Activated naive CD8-positive, alpha-beta T cell treated with anti-CD3 and anti-CD28 coated beads for 36 hours (primary cell): Measurements from ENCODE around the gene ADAMTS9. TPM values are rescaled to one million over a fixed set of nuclear protein-coding genes. Genes with fewer than 3 reads are reported as not detected.

Experiments
- DNase-seq: peaks from one replicate; pipeline ENCODE4 v3.0.0; 2021
- H3K27ac Mint-ChIP-seq: one replicate; pipeline ENCODE4 v1.8.0; 2022; ENCODE audit warnings: mild to moderate bottlenecking, moderate library complexity, mixed read lengths
- H3K27me3 Mint-ChIP-seq: one replicate; pipeline ENCODE4 v1.8.0; 2022; ENCODE audit warnings: mild to moderate bottlenecking, mixed read lengths
- H3K36me3 Mint-ChIP-seq: one replicate; pipeline ENCODE4 v1.8.0; 2021; ENCODE audit warnings: mild to moderate bottlenecking, mixed read lengths
- H3K4me1 Mint-ChIP-seq: one replicate; pipeline ENCODE4 v1.8.0; 2021; ENCODE audit warnings: mixed read lengths
- H3K4me3 Mint-ChIP-seq: one replicate; pipeline ENCODE4 v1.8.0; 2022; ENCODE audit warnings: mild to moderate bottlenecking, moderate library complexity, mixed read lengths
- H3K9me3 Mint-ChIP-seq: one replicate; pipeline ENCODE4 v1.8.0; 2022; ENCODE audit warnings: mixed read lengths
- total RNA-seq, 2 experiments: library from RNA; stranded (reverse); gene quantifications; one replicate each; pipeline ENCODE4 v1.2.3, GENCODE V29; 2021

The ADAMTS9 gene
- total RNA-seq, 2 experiments from 2014 or later, result not detected

- Mint-ChIP-seq H3K27me3 (no peaks in the 10 kb centered on the region), H3K27ac (no peak overlapping the region), H3K4me1 (no peaks in the 10 kb centered on the region), H3K4me3 (no peak overlapping the region), H3K9me3 (no peaks in the 10 kb centered on the region), H3K36me3 (no peaks in the 10 kb centered on the region)
- no peak for DNase-seq
Observed at GRCh38 chr3:64625381-64625780, 62.4 kb downstream of the ADAMTS9 start.

- Mint-ChIP-seq H3K4me1 (no peaks in the 10 kb centered on the region), H3K36me3 (no peaks in the 10 kb centered on the region), H3K27ac (no peak overlapping the region), H3K9me3 (no peaks in the 10 kb centered on the region), H3K27me3 (no peaks in the 10 kb centered on the region), H3K4me3 (no peak overlapping the region)
- DNase-seq, result no peak
Observed at GRCh38 chr3:64623125-64623524, 64.7 kb downstream of the ADAMTS9 start.

DNA sequence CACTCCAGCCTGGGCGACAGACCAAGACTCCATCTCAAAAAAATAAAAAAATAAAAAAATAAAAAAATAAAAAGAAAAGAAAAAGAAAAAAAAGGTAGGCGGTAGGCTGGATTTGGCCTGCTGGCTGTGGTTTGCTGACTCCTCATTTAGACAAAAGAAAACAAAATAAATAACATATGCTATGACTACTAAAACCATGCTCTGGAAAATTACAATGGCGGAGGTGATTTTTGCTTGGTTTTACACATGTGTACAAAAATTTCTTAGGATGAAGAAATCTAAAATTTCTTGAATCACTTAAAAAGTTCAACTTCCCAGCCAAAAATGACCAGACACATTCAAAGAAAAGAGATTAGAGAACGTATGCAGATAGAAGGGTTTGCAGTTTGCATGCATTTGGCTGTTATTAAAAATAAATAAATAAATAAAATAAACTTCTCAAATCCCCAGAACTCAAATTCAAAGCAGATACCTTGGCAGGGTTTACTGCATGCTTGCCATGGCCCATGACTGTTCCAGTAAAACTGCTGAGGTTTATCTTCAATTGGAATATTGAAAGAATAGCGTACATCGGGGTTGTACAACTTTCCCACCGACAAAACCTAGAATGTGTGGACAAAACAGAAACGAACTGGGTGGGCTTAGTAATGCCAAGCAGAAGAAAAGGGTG is 65.9 kb downstream of the ADAMTS9 start:
- no peaks in the 10 kb centered on the region for H3K36me3 Mint-ChIP-seq
- H3K9me3 Mint-ChIP-seq, result no peaks in the 10 kb centered on the region
- H3K4me1 Mint-ChIP-seq, result no peaks in the 10 kb centered on the region
- H3K27ac Mint-ChIP-seq, result no peak overlapping the region
- H3K27me3 Mint-ChIP-seq, result no peaks in the 10 kb centered on the region
- DNase-seq, result no peak
- H3K4me3 Mint-ChIP-seq, result no peak overlapping the region

- Mint-ChIP-seq H3K4me3 (no peak overlapping the region), H3K27me3 (no peaks in the 10 kb centered on the region), H3K27ac (no peak overlapping the region), H3K9me3 (no peaks in the 10 kb centered on the region), H3K4me1 (no peaks in the 10 kb centered on the region), H3K36me3 (no peaks in the 10 kb centered on the region)
- DNase-seq, result no peak
Observed at GRCh38 chr3:64621275-64621674, 66.5 kb downstream of the ADAMTS9 start.

GRCh38 chr3:64620020-64620419 is 67.8 kb downstream of the ADAMTS9 start:
- no peak for DNase-seq
- H3K27ac Mint-ChIP-seq, result no peak overlapping the region
- H3K9me3 Mint-ChIP-seq, result no peaks in the 10 kb centered on the region
- no peaks in the 10 kb centered on the region for H3K36me3 Mint-ChIP-seq
- H3K27me3 Mint-ChIP-seq, result no peaks in the 10 kb centered on the region
- no peak overlapping the region for H3K4me3 Mint-ChIP-seq
- H3K4me1 Mint-ChIP-seq, result no peaks in the 10 kb centered on the region

DNA sequence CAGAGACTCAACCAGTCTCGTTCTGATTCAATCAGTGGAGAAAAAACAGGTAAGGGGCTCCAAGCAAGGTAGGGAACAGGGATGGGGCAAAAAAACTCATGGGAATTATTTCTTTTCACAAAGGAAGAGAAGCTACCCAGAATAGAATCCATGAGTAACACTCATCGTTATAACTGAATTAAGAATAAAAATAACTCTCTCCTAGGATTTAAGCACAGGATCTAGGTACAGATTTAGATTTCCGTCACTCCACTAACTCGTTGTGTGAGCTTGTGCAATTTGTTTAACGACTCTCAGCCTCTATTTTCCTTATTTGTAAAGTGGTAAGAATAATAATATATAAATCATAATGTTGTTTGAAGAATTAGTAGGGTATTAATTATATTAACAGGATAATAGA is 68.6 kb downstream of the ADAMTS9 start:
- Mint-ChIP-seq H3K9me3 (no peaks in the 10 kb centered on the region), H3K4me3 (no peak overlapping the region), H3K4me1 (no peaks in the 10 kb centered on the region), H3K27ac (no peak overlapping the region), H3K36me3 (no peaks in the 10 kb centered on the region), H3K27me3 (no peaks in the 10 kb centered on the region)
- DNase-seq, result no peak

DNA sequence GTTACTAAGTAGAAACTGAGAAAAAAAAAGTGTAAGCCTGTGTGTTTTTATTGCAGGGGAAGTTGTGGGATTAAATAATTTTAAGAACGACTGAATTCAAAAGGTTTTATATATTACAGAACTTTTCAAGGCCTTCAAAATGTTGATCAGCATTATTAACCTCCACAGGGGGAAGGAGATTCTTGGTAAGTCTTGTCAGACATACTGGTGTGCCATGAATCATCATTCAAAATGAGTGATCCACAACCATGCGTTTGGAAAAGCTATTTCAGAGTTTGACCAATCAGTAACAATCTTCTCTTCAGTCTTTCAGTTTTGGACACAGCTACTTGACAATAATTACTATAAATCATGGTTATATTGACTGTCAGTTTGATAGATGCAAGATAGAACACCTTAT is 70.2 kb downstream of the ADAMTS9 start:
- Mint-ChIP-seq H3K36me3 (no peaks in the 10 kb centered on the region), H3K27ac (no peak overlapping the region), H3K27me3 (no peaks in the 10 kb centered on the region), H3K4me1 (no peaks in the 10 kb centered on the region), H3K9me3 (no peaks in the 10 kb centered on the region), H3K4me3 (no peak overlapping the region)
- no peak for DNase-seq

DNA sequence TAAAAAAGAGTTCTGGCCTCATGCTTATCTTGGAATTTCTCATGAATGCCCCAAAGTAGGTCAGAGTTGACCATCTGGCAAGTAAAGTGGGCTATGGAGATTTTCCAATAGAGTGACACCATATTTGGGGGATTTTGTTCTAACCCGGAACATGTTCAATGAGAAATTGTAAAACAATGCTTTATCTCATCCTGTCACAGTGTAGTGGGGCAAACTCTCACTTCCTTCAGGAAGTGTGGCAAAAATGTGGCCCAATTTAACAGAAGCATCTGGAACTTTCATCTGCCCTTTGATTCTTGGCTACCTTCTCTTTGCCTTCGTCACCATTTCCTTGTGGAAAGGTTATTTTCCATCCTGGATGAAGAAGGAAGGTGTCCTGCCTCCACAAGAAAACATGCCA is 70.8 kb downstream of the ADAMTS9 start:
- Mint-ChIP-seq H3K4me3 (no peak overlapping the region), H3K27ac (no peak overlapping the region), H3K27me3 (no peaks in the 10 kb centered on the region), H3K36me3 (no peaks in the 10 kb centered on the region), H3K9me3 (no peaks in the 10 kb centered on the region), H3K4me1 (no peaks in the 10 kb centered on the region)
- no peak for DNase-seq

DNA sequence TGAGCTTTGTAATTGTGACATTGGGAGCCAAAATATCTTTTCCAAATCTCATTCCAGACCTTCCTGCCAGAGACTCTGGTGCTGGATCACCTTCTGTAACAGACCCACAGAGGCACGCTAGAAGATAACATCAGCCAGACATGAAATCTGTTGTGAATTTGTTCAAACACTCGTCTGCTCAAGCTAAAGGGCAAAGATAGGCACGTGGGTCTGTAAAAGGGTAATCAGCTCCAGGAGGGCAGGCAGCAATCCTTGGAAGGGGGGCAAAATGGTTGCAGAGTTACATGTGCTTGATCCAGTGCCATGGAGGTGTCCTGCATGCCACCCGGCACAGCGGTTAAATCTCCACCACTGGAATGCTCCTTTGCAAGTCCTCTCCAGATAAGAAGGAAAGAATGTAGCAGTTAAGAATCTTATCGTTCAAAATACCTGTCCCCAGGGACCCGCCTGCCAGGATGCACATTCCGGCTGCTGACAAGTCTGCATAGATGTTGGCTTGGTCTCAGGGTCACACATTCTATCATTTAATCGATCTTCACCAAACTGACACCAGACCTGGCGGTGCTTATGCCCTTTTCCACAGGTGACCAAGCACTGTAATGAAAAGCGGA is 74.8 kb downstream of the ADAMTS9 start:
- H3K27me3 Mint-ChIP-seq, result no peaks in the 10 kb centered on the region
- no peaks in the 10 kb centered on the region for H3K9me3 Mint-ChIP-seq
- no peak overlapping the region for H3K4me3 Mint-ChIP-seq
- H3K4me1 Mint-ChIP-seq, result no peaks in the 10 kb centered on the region
- H3K36me3 Mint-ChIP-seq, result no peaks in the 10 kb centered on the region
- no peak for DNase-seq
- no peak overlapping the region for H3K27ac Mint-ChIP-seq

DNA sequence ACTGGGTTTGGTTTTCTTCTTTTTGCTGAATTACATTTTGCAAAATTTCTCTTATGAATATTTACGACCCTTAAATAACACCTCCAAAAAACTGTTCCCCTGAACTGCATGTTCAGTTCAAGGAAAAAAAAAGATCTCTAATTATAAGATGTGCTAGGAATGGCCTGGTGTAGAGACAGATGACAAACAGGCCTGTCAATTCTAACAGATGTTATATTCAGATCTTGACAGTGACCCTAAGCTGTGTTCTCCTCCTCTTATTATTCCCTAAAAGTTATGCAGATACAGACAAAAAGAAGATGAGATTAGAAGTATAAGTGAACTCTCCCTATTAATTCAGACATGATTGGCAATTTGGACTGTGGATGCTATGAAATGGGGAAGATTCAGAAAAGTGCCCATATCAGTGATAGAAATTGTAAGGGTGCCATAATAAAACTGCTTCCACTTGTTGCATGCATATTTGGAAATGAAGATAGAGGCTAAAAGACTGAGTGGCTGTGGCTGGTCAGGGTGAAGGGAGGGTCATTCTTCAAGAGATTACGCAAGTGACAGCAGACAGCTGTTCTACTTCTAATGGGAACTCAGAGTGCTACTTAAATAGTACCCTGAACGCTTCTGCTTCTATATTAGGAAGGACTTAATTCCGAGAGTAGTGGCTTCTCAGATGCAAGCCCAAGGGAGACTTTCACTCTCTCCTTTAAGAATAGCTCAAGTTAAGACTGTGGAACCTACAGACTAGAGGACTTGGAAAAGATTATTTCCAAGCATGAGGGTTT is 75.5 kb downstream of the ADAMTS9 start:
- Mint-ChIP-seq H3K4me3 (no peak overlapping the region), H3K27ac (no peak overlapping the region), H3K4me1 (no peaks in the 10 kb centered on the region)

DNA sequence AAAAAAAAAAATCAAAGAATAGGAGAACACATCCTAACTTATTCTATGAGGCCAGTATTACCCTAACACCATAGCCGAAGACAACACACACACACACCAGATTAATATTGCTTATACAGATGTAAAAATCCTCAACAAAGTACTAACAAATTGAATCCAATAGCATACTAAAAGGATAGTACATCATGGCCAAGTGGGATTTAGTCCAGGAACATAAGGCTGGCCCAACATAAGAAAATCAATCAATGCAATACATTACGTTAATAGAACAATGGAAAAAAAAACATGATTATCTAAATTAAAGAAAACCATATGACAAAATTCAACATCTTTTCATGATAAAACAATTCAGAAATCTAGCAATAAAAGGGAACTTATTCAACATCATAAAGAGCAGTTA is 79.1 kb downstream of the ADAMTS9 start:
- no peak for DNase-seq
- H3K4me1 Mint-ChIP-seq, result no peaks in the 10 kb centered on the region
- no peaks in the 10 kb centered on the region for H3K9me3 Mint-ChIP-seq
- H3K27me3 Mint-ChIP-seq, result no peaks in the 10 kb centered on the region
- no peak overlapping the region for H3K27ac Mint-ChIP-seq
- H3K36me3 Mint-ChIP-seq, result no peaks in the 10 kb centered on the region
- no peak overlapping the region for H3K4me3 Mint-ChIP-seq

More for the DNA sequence above, 75.5 kb downstream of the ADAMTS9 start:
- Mint-ChIP-seq H3K27me3 (no peaks in the 10 kb centered on the region), H3K9me3 (no peaks in the 10 kb centered on the region), H3K36me3 (no peaks in the 10 kb centered on the region)
- no peak for DNase-seq

DNA sequence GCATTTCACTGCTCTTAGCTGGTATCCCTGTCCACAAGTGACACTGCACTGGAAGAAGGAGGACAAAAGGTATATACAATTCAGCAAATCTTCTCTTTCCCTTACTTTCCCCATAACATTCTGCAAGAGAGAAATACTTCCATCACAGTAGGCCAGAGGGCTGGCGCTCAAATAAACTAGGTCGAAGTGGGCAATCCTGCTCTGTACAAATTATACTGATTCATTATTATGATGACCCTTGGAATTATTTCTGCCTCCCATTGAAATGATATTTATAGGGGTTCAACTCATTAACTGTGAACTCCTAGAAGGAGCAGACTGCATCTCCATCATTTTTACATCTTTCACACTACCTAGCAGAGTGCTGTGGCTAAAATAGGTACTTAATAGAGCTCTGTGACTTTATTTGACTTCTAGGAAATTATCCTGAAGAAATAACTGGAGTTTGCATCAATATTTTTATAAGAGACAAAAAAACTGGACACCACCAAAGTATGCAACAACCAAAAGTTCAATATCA is 80.7 kb downstream of the ADAMTS9 start:
- Mint-ChIP-seq H3K4me3 (no peak overlapping the region), H3K36me3 (no peaks in the 10 kb centered on the region), H3K27ac (no peak overlapping the region), H3K4me1 (no peaks in the 10 kb centered on the region), H3K27me3 (no peaks in the 10 kb centered on the region), H3K9me3 (no peaks in the 10 kb centered on the region)
- no peak for DNase-seq

DNA sequence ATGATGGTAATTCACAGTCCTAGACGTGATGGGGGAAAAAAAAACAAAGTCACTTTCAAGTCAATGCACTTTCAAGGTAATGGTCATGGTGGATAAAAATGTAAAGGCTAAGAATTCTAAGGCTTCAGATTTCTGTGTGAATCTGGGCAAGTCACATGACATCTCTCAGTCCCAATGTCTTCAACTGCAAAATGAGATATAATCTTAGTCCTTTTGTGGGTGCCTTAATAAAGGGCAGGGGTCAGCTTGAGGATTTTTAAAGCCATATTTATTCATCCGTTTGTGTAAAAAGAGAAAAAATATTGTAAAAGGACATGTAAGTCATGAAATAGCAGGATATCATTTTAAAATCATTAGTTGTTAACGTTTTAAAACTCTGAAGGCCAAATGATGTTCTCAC is 83.5 kb downstream of the ADAMTS9 start:
- Mint-ChIP-seq H3K27me3 (no peaks in the 10 kb centered on the region), H3K36me3 (no peaks in the 10 kb centered on the region), H3K4me1 (no peaks in the 10 kb centered on the region), H3K9me3 (no peaks in the 10 kb centered on the region), H3K27ac (no peak overlapping the region), H3K4me3 (no peak overlapping the region)
- no peak for DNase-seq

DNA sequence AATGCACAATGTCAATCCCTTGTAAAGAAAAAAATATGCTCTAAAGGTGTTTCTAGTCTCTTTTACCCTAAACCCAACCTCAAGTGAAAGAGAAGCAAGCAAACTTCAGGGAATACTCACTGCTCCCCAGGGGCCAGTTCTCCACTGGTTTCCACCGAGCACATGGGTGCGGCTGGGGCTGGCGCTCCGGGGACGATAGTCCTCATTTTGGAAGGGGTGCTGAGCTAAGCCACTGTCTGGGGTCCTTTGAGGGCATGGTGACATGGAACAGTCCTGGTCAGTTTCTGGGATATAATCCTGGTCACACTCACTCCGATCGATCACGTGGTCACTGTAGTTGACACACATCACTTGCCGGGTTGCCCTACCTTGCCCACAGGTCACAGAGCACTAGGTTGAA is 86.0 kb downstream of the ADAMTS9 start:
- Mint-ChIP-seq H3K9me3 (no peaks in the 10 kb centered on the region), H3K4me3 (no peak overlapping the region), H3K36me3 (no peaks in the 10 kb centered on the region), H3K27ac (no peak overlapping the region), H3K4me1 (no peaks in the 10 kb centered on the region), H3K27me3 (no peaks in the 10 kb centered on the region)
- DNase-seq, result no peak

DNA sequence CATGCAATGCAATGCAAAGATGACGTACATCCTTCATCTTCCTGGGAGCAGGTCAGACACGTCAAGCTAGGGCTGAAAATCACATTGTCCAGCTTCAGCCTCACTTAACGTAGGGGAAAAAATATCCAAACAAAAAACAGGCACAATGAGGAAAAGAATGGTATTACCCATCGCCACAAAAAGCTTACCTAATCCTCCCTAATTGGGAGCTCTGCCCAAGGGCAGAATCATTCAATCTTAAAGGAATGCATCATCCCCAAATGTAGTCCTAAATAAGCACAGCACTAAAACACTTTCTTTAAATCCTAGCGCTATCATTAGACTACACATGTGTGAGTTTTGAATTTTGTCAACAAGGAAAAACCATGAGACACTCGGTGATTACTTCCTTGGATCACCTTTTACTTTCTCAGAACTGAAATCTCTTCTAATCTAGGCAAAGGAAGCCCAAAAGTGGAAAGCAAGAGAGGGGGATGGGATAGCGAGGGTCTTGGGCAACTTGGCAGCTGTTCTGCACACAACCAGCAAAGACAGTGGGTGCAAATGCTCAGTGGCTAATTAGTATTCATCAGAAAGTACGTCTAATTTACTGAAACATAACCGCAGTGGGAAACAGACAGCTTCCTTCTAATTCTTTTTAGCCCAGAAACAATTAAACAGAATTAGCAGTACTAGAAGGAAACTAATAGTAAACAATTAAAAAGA is 87.4 kb downstream of the ADAMTS9 start:
- Mint-ChIP-seq H3K4me1 (no peaks in the 10 kb centered on the region), H3K36me3 (no peaks in the 10 kb centered on the region), H3K27ac (no peak overlapping the region), H3K9me3 (no peaks in the 10 kb centered on the region), H3K27me3 (no peaks in the 10 kb centered on the region), H3K4me3 (no peak overlapping the region)
- DNase-seq, result no peak
